ENCODE measurements around the gene CAVIN4. TPM values are rescaled to one million over a fixed set of nuclear protein-coding genes. Genes with fewer than 3 reads are reported as not detected.

The CAVIN4 gene
- total and polyA plus RNA-seq, 2 of the 13 experiments (the other 11 are each of a cell fraction or from before 2014, with no cell fraction given), result 0.54 to 1.00 TPM

DNA sequence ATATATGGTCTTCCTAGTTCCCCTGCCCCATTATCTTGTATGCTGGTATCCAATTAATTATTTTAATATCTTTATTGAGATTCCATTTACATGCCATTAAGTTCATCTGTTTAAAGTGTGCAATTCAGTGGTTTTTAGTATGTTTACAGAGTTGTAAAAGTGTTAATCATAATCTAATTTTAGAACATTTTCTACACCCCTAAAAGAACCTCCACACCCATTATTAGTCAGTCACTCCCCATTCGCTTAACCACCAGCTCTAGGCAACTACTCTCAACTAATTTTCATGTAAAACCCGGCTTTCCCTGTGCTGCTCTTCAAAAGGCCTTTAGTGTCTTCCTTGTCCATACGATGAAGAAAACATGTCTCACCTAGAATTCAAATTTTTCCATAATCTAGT is 20.8 kb upstream of the CAVIN4 start (continued):
- TF ChIP-seq, protein P1, sequence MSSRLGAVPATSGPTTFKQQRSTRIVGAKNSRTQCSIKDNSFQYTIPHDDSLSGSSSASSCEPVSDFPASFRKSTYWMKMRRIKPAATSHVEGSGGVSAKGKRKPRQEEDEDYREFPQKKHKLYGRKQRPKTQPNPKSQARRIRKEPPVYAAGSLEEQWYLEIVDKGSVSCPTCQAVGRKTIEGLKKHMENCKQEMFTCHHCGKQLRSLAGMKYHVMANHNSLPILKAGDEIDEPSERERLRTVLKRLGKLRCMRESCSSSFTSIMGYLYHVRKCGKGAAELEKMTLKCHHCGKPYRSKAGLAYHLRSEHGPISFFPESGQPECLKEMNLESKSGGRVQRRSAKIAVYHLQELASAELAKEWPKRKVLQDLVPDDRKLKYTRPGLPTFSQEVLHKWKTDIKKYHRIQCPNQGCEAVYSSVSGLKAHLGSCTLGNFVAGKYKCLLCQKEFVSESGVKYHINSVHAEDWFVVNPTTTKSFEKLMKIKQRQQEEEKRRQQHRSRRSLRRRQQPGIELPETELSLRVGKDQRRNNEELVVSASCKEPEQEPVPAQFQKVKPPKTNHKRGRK (CRISPR knock-in tag; IDR thresholded peaks at IDR 0.05), result no peak

DNA sequence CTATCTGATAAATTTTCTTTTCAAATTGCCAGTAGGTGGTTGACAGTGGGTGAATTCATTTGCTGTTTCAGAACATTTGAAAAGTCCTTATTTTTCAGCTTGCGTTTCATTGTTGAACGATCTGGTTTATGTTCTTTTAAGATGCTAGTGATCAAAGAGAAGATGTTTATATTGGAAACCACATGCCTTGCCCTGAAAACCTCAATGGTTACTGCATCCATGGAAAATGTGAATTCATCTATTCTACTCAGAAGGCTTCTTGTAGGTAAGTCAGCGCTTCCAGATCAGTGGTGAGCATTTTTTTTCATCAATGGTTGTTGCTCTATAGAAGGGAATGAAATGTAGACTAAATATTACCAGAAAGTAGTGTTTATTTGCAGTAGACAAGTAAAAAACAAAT is 16.6 kb upstream of the CAVIN4 start:
- in situ Hi-C loops (cut with HindIII; ENCODE audit: extremely low pct_ligation_motif_present, low pct_unique_long_range_greater_than_20kb) (no loop called here), intact Hi-C loops (cut with micrococcal nuclease; ENCODE audit: unreplicated experiment) (no loop called here)
- no TSS peak for BruUV-seq (replicated peaks)
- Histone ChIP-seq H2AFZ (ENCODE audit: low read length) (no peak overlapping the region), H3K36me3 (replicated peaks in 1 of 2; ENCODE audit: control insufficient read depth in 1 of 2, insufficient read depth in 2 of 2, low read length in 2 of 2) (no peaks in the 10 kb centered on the region), H3K9ac (ENCODE audit: insufficient read depth, low read depth, low read length) (no peak overlapping the region), H3K4me2 (ENCODE audit: low read depth, low read length) (no peak overlapping the region), H3K9me3 (ENCODE audit: low read length) (no peaks in the 10 kb centered on the region), H4K20me1 (ENCODE audit: insufficient read depth, low read length) (no peaks in the 10 kb centered on the region), H3K4me1 (ENCODE audit: insufficient read depth, low read length) (no peaks in the 10 kb centered on the region), H3K27ac (ENCODE audit: extremely low read length, insufficient read depth, low read length) (no peak overlapping the region), H3K79me2 (ENCODE audit: insufficient read depth, low read length) (no peaks in the 10 kb centered on the region), H3K4me3 (replicated peaks in 1 of 3; ENCODE audit: insufficient read depth in 1 of 3, low read depth in 2 of 3, low read length in 3 of 3) (no peak overlapping the region), H3K27me3 (ENCODE audit: control insufficient read depth in 1 of 2, insufficient read depth in 2 of 2, low read length in 2 of 2) (no peaks in the 10 kb centered on the region)
- ATAC-seq, result no peak
- WGBS (ENCODE audit: low lambda C conversion rate), result 80% methylated on average over 3 of the region's 3 CpGs
- no peak for DNase-seq (ENCODE audit: low spot score)
- TF ChIP-seq, protein P2, sequence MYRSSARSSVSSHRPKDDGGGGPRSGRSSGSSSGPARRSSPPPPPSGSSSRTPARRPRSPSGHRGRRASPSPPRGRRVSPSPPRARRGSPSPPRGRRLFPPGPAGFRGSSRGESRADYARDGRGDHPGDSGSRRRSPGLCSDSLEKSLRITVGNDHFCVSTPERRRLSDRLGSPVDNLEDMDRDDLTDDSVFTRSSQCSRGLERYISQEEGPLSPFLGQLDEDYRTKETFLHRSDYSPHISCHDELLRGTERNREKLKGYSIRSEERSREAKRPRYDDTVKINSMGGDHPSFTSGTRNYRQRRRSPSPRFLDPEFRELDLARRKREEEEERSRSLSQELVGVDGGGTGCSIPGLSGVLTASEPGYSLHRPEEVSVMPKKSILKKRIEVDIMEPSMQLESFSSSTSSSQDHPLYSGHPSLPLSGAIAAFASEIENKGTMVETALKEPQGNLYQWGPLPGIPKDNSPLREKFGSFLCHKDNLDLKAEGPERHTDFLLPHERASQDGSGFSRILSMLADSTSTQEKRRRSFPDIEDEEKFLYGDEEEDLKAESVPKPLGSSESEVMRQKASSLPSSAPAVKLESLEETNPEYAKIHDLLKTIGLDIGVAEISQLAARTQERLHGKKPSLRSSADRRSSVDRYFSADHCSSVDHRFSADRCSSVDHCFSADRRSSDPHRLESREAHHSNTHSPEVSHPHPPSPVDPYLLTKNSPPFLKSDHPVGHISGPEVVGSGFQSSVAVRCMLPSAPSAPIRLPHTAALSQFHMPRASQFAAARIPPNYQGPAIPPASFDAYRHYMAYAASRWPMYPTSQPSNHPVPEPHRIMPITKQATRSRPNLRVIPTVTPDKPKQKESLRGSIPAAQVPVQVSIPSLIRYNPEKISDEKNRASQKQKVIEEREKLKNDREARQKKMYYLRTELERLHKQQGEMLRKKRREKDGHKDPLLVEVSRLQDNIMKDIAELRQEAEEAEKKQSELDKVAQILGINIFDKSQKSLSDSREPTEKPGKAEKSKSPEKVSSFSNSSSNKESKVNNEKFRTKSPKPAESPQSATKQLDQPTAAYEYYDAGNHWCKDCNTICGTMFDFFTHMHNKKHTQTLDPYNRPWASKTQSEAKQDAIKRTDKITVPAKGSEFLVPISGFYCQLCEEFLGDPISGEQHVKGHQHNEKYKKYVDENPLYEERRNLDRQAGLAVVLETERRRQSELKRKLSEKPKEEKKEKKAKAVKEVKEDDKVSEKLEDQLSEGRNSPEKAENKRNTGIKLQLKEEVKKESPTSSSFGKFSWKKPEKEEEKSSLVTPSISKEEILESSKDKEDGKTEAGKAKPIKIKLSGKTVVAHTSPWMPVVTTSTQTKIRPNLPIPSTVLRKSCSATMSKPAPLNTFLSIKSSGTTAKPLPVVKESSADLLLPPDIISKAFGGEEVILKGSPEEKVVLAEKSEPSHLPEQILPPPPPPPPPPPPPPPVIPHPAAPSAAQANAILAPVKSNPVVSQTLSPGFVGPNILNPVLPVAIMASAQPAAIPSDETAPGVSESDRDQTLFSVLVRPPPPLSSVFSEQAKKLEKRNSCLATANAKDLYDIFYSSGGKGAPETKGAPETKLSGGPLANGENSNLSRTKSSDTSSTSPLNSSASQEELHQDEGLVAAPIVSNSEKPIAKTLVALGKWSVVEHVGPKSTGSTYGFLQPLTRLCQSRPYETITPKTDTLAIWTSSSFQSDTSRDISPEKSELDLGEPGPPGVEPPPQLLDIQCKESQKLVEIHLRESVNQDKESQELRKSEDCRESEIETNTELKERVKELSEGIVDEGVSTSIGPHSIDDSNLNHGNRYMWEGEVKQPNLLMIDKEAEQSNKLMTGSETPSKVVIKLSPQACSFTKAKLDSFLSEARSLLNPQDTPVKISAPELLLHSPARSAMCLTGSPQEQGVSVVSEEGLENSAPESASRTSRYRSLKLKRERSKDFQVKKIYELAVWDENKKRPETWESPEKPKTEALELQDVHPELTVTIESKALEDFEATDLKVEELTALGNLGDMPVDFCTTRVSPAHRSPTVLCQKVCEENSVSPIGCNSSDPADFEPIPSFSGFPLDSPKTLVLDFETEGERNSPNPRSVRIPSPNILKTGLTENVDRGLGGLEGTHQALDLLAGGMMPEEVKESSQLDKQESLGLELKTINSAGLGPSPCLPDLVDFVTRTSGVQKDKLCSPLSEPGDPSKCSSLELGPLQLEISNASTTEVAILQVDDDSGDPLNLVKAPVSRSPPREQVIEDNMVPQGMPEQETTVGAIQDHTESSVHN (CRISPR knock-in tag; IDR thresholded peaks at IDR 0.05), result no peak
- TF ChIP-seq, protein P3, sequence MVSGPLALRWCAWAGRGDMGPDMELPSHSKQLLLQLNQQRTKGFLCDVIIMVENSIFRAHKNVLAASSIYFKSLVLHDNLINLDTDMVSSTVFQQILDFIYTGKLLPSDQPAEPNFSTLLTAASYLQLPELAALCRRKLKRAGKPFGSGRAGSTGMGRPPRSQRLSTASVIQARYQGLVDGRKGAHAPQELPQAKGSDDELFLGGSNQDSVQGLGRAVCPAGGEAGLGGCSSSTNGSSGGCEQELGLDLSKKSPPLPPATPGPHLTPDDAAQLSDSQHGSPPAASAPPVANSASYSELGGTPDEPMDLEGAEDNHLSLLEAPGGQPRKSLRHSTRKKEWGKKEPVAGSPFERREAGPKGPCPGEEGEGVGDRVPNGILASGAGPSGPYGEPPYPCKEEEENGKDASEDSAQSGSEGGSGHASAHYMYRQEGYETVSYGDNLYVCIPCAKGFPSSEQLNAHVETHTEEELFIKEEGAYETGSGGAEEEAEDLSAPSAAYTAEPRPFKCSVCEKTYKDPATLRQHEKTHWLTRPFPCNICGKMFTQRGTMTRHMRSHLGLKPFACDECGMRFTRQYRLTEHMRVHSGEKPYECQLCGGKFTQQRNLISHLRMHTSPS (CRISPR knock-in tag; IDR thresholded peaks at IDR 0.05; ENCODE audit: low read depth), result no peak
- TF ChIP-seq ZNF20 (CRISPR knock-in tag; IDR thresholded peaks at IDR 0.05), result no peak
- TF ChIP-seq, protein P4, sequence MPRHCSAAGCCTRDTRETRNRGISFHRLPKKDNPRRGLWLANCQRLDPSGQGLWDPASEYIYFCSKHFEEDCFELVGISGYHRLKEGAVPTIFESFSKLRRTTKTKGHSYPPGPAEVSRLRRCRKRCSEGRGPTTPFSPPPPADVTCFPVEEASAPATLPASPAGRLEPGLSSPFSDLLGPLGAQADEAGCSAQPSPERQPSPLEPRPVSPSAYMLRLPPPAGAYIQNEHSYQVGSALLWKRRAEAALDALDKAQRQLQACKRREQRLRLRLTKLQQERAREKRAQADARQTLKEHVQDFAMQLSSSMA (CRISPR knock-in tag; IDR thresholded peaks at IDR 0.05), result no peak
- TF ChIP-seq, protein P5, sequence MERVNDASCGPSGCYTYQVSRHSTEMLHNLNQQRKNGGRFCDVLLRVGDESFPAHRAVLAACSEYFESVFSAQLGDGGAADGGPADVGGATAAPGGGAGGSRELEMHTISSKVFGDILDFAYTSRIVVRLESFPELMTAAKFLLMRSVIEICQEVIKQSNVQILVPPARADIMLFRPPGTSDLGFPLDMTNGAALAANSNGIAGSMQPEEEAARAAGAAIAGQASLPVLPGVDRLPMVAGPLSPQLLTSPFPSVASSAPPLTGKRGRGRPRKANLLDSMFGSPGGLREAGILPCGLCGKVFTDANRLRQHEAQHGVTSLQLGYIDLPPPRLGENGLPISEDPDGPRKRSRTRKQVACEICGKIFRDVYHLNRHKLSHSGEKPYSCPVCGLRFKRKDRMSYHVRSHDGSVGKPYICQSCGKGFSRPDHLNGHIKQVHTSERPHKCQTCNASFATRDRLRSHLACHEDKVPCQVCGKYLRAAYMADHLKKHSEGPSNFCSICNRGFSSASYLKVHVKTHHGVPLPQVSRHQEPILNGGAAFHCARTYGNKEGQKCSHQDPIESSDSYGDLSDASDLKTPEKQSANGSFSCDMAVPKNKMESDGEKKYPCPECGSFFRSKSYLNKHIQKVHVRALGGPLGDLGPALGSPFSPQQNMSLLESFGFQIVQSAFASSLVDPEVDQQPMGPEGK (CRISPR knock-in tag; IDR thresholded peaks at IDR 0.05), result no peak
- TF ChIP-seq GTF2F1 (IDR thresholded peaks at IDR 0.05; ENCODE audit: low read length), result no peak
- CTCF ChIA-PET (ENCODE audit: low intra/inter-chr PET ratio, low total read pairs), result no interaction called here
- no peak for FAIRE-seq
- POLR2A ChIA-PET, result no interaction called here

Measured in HepG2 (cell line).